HL-60 (cell line): ENCODE results near the gene ATG10.

Source experiments
- DNase-seq, 2 experiments: peaks; one replicate each; pipeline ENCODE4 v3.0.0-alpha.2; 2010 to 2020; ENCODE audit warnings: low read depth in 1 of 2, low spot score in 1 of 2
- H3K27ac ChIP-seq: fragments of 250-450 bp; sonication (Bioruptor Pico); replicated peaks from 2 replicates; pipeline ENCODE4 v1.5.1; 2020; ENCODE audit warnings: mild to moderate bottlenecking, moderate library complexity
- H3K27me3 ChIP-seq: fragments of 250-450 bp; sonication (Bioruptor Pico); 2 replicates; pipeline ENCODE4 v1.5.1; 2021; ENCODE audit warnings: mild to moderate bottlenecking, moderate library complexity; ENCODE audit not compliant: insufficient read depth, poor library complexity, severe bottlenecking
- H3K4me3 ChIP-seq: replicated peaks from 2 replicates; pipeline ENCODE4 v1.5.1; 2011; ENCODE audit warnings: mild to moderate bottlenecking, control low read depth, low read length; ENCODE audit not compliant: insufficient read depth
- CTCF ChIP-seq: IDR thresholded peaks from one replicate; pipeline ENCODE4 v1.5.1; 2011; ENCODE audit warnings: low read length, control low read depth, inconsistent platforms; ENCODE audit not compliant: insufficient read depth
- GABPA ChIP-seq: IDR thresholded peaks from 2 replicates; pipeline ENCODE4 v1.6.1; 2012; ENCODE audit warnings: low read depth
- POLR2AphosphoS5 ChIP-seq: IDR thresholded peaks from 2 replicates; pipeline ENCODE4 v1.6.1; 2012; ENCODE audit warnings: low read depth
- SPI1 ChIP-seq: IDR thresholded peaks from 2 replicates; pipeline ENCODE4 v1.6.1; 2012; ENCODE audit warnings: low read depth, mild to moderate bottlenecking, borderline replicate concordance
- TF ChIP-seq, protein P1 (sequence below): IDR thresholded peaks from 2 replicates; pipeline ENCODE4 v1.6.1; 2012; ENCODE audit warnings: low read depth; ENCODE audit not compliant: insufficient replicate concordance

Gene ATG10

DNA sequence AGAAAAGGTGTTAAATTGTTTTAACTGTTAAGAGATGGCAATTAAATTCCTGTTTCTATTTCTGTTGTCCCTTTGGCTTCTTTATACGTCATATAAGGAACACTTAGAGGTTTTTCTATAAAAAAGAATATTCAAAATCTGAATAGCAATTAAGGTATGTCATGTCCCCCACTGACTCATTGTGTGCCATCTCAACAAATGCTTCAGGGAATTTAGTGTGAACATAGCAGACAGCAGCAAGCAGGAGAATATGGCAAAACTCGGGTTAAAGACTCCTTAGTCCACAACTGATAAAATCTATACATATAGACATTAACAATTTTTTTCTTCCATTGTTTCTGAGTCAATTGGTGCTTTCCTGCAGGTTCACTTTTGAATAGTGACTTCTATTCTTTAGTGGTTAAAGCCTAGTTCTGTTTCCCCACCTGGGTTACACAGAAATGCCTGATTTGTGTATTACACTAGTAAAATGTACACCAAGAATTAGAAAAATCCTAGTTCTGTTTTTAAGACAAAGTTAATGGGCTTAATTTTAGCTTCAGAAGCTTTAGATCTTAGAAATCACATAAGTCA is 324.2 kb downstream of the ATG10 start:
- Histone ChIP-seq H3K27ac (no peak overlapping the region), H3K27me3 (no peaks in the 10 kb centered on the region), H3K4me3 (no peak overlapping the region)
- DNase-seq = no peak
- TF ChIP-seq CTCF = no peak
- TF ChIP-seq, protein P1, sequence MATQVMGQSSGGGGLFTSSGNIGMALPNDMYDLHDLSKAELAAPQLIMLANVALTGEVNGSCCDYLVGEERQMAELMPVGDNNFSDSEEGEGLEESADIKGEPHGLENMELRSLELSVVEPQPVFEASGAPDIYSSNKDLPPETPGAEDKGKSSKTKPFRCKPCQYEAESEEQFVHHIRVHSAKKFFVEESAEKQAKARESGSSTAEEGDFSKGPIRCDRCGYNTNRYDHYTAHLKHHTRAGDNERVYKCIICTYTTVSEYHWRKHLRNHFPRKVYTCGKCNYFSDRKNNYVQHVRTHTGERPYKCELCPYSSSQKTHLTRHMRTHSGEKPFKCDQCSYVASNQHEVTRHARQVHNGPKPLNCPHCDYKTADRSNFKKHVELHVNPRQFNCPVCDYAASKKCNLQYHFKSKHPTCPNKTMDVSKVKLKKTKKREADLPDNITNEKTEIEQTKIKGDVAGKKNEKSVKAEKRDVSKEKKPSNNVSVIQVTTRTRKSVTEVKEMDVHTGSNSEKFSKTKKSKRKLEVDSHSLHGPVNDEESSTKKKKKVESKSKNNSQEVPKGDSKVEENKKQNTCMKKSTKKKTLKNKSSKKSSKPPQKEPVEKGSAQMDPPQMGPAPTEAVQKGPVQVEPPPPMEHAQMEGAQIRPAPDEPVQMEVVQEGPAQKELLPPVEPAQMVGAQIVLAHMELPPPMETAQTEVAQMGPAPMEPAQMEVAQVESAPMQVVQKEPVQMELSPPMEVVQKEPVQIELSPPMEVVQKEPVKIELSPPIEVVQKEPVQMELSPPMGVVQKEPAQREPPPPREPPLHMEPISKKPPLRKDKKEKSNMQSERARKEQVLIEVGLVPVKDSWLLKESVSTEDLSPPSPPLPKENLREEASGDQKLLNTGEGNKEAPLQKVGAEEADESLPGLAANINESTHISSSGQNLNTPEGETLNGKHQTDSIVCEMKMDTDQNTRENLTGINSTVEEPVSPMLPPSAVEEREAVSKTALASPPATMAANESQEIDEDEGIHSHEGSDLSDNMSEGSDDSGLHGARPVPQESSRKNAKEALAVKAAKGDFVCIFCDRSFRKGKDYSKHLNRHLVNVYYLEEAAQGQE = no peak
- no peak for TF ChIP-seq POLR2AphosphoS5
- no peak for TF ChIP-seq SPI1
- TF ChIP-seq GABPA = no peak

GRCh38 chr5:82296929-82297328 is 325.1 kb downstream of the ATG10 start:
- DNase-seq = no peak
- no peaks in the 10 kb centered on the region for H3K27me3 ChIP-seq
- H3K27ac ChIP-seq = no peak overlapping the region
- H3K4me3 ChIP-seq = no peak overlapping the region
- TF ChIP-seq, protein P1 = no peak
- TF ChIP-seq SPI1 (no peak), CTCF (no peak), POLR2AphosphoS5 (no peak), GABPA (no peak)

DNA sequence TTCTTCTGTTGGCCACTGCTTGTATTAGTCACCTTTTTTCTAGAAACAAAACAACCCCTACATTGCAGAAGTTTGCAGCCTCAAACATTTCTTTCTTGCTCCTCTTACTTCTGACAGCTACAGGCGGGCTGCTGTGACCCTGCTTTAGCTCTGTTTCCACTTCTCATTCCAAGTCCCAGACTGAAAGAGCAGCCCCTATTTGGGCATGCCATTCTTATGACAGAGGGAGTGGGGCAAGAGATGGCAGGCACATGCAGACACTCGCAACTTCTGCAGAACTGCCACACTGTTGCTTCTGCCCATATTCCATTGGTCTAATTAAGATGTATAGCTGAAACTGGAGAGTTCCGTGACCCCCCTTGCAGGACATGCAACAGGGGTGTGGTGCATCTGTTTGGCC is 325.9 kb downstream of the ATG10 start:
- Histone ChIP-seq H3K27me3 (no peaks in the 10 kb centered on the region), H3K27ac (no peak overlapping the region), H3K4me3 (no peak overlapping the region)
- TF ChIP-seq CTCF (no peak), POLR2AphosphoS5 (no peak), GABPA (no peak), SPI1 (no peak)
- TF ChIP-seq, protein P1 = no peak
- no peak for DNase-seq
